HG03064 (cell line): ENCODE results near the gene SMIM10.
"Not testable (repeated sequence)": the region's sequence is repeated elsewhere in the genome, so short reads cannot be mapped to it uniquely, and the experiment has no call there.

Experiments used
- ATAC-seq: cut with Tn5 transposase; IDR thresholded peaks from one replicate; pipeline ENCODE4 v1.9.1; 2021; ENCODE audit warnings: low read depth; ENCODE audit not compliant: unreplicated experiment

Gene SMIM10

DNA sequence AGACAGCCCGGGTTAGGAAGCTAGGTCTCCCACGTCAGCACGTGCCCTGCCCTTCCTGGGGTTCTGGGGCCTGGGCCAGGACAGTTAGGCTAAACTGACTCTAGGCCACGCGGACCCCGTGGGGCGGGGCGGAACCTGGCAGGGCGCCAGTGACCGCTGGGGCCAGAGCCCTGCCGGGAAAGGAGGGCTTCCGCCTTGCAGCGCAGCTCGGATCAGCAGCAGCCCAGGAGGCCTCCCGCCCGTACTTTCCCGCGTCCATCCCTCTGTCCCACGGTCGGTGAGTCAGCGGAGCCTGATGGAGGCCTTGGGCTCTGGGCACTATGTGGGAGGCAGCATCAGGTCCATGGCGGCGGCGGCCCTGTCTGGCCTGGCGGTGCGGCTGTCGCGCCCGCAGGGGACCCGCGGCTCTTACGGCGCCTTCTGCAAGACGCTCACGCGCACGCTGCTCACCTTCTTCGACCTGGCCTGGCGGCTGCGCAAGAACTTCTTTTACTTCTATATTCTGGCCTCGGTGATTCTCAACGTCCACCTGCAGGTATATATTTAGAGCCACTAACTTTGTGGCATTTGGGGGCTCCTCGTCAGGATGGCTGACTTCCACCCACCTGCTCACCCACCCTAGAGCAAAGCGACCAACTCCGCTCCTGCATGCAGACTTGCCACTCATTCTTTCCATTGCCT lies at the start of gene SMIM10:
Gene SMIM10 (plus strand): TSS at position 191 of the 681 bp plus-strand sequence. CDS start 105 bp downstream, at position 296.
- ATAC-seq, result no peak

DNA sequence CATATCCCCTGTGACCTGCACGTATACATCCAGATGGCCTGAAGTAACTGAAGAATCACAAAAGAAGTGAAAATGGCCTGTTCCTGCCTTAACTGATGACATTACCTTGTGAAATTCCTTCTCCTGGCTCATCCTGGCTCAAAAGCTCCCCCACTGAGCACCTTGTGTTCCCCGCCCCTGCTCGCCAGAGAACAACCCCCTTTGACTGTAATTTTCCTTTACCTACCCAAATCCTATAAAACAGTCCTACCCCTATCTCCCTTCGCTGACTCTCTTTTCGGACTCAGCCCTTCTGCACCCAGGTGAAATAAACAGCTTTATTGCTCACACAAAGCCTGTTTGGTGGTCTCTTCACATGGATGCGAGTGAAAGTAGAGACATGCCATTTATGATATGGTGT lies 44.4 kb upstream of the SMIM10 start:
- not testable (repeated sequence) for ATAC-seq

DNA sequence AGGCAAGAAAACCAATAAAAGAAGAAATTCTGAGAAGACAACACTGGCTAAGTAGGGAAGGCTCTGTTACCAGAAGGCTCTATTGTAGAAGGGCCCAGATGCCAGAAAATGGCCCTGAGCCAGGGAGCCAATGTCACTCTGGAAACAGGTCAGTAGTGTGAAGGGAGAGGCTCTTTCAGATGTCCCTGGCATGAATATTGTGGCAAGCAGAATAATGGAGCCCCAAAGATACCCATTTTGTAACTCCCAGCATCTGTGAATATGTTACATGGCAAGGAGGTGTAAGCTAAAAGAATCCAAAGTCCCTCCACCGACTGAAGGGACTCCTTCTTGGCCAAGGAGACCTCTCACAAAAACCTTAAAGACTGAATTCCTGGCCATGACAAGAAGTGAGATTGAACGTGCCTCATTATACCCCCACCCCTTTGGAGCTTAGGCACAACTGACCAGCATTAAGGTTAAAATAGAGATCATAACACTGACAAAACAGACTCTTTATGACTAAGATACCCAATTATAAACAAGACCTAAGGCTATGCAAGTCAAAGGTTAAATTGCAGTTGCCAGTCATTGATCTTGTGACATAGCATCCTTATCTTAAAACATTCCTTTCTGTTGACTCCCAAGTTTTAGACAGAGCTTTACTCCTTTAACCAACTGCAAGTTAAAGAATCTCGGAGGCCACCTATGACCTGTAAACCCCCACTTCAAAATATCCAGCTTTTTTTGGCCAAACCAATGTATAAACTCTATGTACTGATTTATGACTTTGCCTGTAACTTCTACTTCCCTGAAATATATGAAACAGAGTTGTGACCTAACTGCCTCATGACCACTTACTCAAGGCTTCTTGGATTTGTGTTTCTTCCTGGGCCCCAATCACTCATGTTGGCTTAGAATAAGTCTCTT lies 42.2 kb upstream of the SMIM10 start:
- ATAC-seq, result no peak

DNA sequence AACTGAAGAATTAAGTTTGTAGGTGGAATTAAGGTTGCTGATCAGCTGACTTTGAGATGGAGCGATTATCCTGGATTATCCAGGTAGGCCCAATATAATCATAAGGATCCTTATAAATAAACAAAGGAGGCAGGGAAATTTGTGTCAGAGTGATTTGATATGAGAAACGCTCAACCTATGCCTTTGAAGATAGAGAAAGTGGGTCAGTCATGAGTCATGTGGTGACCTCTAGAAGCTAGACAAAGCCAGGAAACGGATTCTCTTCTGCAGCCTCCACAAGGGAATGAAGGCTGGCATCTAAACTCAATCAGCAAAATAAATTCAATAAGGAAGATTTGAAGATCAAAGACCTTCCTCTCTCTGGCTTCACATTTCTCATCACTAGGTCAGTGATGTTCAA lies 41.5 kb upstream of the SMIM10 start:
- no peak for ATAC-seq

DNA sequence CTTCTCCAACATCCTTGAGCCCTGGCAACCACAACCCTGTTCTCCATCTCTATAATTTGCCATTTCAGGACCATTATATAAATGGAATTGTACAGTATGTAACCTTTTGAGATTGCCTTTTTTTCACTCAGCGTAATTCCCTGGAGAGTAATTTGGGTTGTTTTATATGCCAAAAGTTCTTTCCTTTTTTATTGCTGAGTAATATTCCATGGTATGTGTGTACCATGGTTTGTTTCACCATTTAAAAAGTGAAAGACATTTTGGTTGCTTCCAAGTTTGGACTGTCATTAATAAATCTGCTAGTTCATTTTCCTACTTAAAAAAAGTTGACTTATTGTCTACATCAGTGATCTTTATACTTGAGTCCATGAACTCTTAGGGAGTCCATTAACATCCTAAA lies 33.0 kb upstream of the SMIM10 start:
- ATAC-seq, result no peak

DNA sequence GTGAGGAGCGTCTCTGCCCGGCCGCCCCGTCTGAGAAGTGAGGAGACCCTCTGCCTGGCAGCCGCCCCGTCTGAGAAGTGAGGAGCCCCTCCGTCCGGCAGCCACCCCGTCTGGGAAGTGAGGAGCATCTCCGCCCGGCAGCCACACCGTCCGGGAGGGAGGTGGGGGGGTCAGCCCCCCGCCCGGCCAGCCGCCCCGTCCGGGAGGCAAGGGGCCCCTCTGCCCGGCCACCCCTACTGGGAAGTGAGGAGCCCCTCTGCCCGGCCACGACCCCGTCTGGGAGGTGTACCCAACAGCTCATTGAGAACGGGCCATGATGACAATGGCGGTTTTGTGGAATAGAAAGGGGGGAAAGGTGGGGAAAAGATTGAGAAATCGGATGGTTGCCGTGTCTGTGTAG lies 30.4 kb upstream of the SMIM10 start:
- not testable (repeated sequence) for ATAC-seq

DNA sequence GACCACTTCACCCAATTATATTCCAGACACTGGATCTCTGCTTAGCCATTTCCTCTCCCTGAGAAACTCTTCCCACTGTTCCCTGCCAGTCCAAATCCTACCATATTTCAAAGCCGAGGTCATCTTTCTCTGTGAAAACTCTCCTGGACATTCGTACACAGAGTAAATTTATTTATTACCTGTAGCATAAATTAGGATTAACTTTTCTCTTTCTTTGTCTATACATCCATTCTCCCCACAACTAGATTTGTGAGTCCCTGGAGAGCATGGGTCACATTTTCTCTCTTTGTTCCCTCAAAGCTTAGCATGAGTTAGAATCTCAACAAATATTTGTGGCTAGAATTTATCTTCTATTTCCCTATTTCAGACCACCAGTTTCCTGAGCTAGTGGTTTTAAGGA lies 27.8 kb upstream of the SMIM10 start:
- no peak for ATAC-seq

DNA sequence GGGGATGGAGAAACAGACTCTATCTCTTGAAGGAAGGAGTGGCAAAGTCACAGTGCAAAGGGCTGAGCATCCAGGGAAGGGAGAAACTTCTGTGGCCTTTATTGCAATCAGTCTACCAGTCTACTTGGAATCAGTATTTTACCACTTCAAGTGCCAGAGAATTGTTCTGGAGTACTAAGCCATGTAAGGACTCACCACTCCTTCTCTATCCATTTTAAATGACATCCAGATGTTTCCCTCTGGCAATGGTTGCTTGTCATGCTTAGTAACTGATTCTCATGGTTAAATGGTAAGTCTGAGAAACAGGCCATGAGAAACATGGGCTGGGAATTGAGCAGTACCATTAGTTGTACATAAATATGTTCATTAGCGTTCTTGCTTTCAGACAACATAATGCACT lies 21.1 kb upstream of the SMIM10 start:
- no peak for ATAC-seq

DNA sequence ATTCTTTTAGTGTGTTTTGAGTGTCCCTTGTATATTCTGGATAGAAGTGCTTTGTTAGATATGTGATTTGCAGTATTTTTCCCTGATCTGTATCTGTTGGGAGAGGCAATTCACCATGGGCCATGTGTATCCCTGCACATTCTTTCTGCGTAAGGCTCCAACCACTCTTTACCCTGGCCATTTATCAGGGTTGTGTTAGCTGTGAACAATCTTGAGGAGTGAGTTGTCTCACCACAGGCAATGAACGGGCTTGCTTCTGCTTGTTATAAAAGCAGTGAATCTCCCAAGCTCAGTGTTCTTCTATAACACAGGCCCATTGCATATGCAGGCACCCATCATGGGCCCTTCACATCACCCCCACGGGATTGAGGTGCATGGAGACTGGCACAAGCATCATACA lies 18.9 kb upstream of the SMIM10 start:
- ATAC-seq, result no peak

DNA sequence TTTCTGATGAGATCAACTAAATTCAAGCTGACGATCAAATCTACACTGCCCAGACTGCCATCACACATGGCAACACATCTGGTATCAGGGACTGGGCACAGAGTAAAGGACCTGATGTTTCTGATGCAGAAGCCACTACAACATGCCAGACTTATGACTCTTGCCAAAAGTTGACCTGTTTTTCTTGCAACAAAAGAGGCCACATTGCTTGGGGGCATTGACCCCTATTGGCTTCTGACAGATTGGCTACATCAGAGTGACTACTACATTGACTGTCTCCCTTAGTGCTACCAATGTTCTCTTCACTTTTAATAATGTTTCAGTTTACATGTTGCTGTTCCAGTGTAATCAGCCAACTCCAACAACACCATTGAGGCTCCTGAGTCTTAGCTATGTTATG lies 15.3 kb upstream of the SMIM10 start:
- ATAC-seq, result no peak

DNA sequence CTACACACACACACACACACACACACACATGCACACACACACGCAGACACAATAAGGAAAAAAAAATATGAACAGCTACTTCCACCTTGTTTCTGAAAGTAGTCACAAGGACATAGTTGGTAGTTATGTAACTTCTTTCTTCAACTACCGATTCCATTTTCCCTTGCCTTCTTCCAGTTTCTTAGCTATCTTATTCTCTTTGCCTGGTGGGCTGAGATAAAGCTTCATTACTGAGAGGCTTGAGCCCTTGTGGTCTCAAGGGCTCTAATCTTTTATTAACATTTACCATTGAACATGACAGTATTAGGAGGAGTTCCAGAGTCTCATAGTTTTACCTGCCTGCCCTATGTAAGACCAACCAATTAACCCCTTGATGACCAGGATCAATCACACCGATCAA lies 8.9 kb upstream of the SMIM10 start:
- ATAC-seq, result no peak

DNA sequence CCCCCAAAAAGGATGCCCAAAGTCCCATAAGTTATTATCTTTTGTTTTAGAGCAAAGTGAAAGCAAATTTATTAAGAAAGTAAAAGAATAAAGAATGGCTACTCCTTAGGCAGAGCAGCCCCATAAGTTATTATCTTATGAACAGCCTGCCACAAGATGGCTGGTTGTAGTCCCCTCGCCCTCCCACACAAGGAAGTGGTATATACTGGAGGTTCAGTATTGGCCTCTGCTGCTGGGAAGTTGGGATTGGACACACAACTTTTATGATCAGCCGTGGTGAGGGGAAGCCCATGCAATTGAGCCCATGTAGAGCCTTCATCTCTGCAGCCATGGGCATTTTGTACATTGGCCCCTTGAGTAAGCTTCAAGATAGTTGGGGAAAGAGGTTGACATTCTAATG lies 8.0 kb upstream of the SMIM10 start:
- no peak for ATAC-seq

DNA sequence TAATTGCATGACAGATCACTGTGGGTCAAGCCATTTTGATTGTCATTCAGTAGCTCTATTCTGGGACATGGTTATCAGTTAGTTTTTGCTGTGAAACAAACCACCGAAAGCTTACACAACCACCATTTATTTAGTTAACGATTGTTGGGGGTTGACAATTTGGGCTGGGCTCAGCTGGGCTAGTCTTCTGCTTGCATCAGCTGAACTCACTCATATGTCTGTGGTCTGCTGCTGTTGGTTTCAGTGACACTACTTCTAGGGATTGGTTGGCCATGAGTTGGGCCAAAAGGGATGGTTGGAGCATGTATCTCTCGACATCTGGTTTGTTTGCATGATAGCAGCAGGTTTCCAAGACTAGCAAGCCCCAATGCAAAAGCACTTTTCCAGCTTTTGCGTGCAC lies 5.3 kb upstream of the SMIM10 start:
- no peak for ATAC-seq

DNA sequence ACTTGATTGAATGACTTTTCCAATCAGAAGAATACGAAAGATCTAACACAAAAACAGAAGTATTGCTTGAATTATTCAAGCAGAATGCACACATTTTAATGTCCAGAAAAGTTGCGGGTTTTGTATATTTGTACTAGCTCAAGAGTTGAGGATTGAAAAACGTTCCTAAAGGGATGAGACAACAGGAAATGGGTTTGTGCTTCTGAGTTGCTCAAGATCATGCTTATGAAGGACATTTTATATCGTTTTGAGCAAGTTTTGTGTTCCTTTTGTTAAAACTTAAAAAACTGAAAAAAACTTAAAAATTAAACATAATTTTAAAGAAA lies 353 bp upstream of the SMIM10 start:
- no peak for ATAC-seq

DNA sequence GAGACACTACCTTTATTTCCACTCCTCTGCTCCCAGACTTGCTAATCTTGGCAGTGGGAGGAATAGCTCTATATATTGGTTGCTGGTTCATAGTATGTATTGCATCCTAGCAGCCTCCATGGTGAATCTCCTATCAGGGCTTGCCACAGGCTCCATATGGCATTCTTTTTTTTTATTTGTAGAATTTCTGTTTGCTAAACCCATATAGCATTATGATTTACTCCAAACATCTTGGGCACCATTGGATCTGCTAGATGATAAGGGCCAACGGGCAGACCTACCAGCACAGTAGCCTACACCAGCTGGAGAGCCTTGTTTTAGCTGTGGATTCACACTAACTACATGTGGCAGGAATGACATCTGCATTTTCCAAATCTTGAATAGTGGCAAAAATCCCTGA lies 6.9 kb downstream of the SMIM10 start:
- ATAC-seq, result no peak

DNA sequence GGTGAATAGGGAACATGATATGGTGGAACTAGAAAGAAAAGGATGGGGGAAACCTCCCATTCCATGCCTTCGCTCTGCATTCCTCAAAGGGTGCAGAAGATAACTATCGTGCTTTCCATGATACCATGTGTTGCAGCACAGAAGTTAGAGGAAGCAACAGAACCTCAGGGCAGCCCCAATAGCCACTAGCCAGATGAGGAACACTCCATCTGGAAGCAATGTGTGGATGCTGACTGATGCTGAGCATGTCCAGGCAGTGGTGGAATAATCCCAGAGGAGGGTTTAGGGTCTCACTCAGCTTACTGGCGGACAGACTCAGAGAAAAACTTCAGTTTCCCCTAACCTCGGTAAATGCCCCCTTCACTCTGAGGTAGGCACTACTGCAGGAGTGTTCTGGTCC lies 7.5 kb downstream of the SMIM10 start:
- no peak for ATAC-seq

DNA sequence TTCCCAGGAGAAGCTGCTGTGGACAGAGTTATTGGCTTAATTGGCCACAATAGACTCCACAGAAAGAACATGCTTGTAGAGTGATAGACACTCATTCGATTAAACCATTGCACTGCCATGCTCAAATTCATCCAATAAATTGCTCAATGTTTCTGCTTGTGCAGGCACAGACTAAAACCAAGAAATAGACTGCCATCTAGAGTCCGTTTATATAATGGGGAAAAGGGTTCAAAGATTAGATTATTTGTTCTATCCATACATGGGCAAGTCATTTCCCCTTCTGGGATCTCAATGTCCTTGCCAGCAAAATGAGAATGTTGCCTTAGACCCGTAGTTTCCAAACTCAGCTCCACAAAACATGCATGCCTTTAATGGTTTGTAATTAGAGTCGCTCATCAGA lies 8.7 kb downstream of the SMIM10 start:
- no peak for ATAC-seq

DNA sequence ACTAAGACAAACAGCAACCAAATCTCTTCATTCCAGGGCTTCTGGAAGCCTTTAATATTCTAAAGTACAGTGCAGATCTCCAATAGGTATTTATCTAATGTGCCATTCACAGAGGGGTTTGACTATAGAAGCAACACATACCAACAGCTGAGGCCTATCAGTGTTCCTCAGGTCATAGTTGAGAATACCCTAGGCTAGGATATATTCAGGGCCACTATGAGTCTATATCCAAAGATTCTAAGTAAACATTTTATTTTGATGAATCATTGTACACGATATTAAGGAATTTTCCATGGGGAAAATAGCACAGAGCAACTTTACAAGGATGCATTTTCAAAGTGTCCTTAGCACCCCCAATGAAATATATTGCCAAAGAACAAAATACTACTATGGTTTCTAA lies 9.7 kb downstream of the SMIM10 start:
- ATAC-seq, result no peak

DNA sequence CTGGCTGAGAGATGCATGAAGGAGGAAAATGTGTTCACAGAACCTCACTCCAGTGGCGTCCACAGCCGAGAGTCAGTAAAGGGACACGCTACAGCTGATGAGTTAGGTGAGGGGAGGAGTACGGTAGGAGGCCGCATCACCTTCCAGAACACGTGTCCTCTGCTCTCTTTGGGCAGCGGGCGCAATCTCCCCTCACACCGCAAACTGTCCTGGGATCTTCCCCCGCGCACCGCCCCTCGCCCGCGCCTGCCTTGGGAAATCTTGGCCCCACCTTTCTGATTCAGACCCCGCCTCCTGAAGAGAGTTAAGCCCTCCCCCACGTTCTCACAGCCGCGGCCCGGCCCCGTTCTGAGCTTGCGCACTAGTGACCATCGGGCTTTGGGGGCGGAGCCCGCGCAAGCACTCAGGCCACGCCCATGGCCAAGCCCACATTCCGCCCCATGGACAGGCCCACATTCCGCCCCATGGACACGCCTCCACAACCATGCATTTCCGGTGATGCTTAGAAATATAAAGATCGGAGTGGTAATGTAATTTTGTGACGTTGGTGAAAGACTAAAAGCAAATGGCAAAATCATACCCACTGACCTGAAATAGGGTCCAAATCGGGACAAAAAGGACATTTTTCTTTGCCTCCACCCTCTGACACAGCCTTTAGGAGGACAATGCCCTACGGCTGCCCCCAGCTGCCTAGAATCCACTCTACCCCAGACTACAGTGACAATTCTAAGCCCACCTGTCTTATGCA lies 13.3 kb downstream of the SMIM10 start:
- ATAC-seq, result peak; percentile 92

DNA sequence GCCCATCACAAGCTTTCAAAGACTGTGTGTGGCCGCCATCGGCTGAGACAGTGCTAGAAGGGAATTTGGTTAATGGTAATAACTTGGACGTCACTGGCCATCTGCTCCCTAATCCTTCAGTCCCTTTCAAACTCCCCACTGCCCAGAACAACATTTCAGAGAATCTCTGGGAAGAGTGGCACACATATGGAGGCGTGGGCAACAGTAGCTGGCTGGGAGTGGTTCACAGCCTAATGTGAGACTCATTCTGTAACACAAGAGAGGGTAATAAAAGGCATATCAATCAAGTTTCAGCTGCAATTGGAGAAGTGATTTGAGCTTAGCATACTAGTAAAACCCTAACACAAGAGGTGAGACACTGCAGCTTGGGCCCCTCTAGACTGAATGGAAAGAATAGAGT lies 15.4 kb downstream of the SMIM10 start:
- ATAC-seq, result no peak

DNA sequence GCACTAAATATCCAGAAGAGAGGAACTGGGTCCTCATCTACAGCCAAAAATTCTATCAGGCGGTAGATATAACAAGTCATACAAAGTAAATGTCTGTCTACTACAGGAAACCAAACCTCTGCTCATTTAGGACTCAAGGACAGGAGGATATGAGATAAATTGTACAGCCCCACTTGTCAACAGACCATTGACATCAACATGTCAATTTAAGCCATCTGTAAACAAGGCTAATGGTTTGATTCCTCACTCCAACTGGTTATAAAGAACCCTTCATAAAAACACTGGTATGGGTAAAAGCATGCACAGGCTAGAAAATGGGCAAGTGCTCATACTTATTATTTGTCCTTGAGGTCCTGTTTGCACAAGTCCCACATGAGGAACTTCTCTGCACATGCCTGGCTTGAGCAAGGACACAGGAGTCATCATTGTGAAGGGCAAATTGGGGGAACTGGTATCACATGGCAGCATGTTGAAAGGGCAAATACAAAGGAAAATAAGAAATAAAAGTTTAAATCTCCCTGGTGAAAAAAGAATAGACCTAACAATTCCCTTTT lies 18.3 kb downstream of the SMIM10 start:
- ATAC-seq, result no peak
